GM18508 (cell line): Measurements from ENCODE around the gene AIG1.
"Not testable (repeated sequence)": the region's sequence is repeated elsewhere in the genome, so short reads cannot be mapped to it uniquely, and the experiment has no call there.

Experiments used
- ATAC-seq: cut with Tn5 transposase; IDR thresholded peaks from one replicate; pipeline ENCODE4 v1.9.1; 2021; ENCODE audit warnings: moderate number of reproducible peaks; ENCODE audit not compliant: insufficient read depth, unreplicated experiment

The AIG1 gene

DNA sequence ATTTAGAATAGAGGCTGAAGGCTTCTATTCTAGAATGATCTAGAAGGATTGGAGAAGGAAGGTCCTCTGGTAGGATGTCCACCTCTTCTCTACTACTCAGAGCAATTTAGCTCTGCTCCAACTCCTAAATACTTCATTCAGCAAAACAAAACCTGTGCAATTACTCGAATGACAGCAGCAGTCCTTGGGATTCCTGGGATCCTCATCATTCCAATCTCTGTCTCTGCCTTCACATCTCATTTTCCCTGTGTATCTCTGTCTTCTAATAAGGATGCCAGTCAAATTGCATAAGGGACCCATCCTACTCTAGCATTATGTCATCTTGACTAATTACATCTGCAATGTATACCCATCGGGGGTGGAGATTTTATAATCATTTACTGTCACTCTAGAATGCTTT is 5.5 kb upstream of the AIG1 start:
- ATAC-seq: no peak

DNA sequence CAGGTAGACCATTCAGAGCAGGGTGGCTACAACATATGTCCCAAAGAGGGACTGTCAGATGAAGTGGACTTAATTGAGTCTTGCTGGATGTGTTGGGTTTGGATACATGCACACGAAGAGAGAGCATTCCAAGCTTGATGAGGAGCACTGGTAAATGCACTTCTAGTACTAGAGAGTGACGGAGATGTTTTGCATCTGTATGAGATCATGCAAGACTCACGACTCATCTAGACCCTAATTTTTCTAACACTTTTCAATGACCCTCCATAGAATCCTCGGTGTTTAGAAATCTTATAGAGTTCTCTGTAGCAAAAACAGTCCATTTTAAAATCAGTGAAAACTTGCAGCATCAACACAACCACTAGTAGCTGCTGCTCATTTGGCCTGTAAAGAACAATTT is 4.8 kb upstream of the AIG1 start:
- ATAC-seq: no peak

DNA sequence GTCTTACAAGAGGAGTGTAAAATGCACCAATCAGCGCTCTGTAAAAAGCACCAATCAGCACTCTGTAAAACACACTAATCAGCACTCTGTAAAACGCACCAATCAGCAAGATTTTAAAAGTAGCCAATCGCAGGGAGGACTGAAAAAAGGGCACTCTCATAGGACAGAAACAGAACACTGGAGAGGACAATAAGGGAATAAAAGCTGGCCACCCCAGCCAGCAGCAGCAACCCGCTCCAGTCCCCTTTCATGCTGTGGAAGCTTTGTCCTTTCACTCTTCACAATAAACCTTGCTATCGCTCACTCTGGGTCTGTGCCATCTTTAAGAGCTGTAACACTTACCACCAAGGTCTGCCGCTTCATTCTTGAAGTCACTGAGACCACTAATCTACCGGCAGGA is 1.7 kb upstream of the AIG1 start:
- no peak for ATAC-seq

DNA sequence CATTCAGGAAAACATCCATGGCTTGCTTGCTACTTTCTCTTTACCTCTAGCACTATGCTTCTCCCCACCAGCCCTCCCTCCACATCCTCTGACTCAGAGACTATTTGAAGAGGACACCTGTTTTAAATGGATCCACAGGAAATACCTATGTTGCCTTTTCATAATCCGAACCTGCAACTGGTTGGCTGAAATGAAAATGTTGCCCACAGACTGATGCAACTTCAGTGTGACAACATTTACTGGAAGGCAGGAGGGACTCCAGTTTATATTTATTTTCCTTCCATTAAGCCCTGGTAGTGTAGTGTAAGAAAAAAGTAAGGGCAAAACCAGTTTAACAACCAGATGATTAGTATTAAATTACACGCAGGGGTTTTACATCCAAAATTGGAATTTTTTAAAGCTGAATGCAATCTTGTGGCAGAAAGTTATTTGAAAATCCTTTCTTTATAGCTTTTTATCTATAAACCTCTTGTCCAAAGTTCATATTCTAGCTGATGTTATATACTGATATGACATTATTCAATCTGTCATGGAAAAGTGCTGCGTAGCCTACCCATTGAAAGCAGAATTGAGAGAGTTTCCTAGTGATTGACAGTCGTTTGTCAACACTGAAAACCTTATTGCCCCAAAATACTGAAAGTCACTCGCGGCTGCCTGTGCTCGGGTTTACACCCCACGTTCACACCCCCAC is 881 bp upstream of the AIG1 start:
- ATAC-seq: no peak

DNA sequence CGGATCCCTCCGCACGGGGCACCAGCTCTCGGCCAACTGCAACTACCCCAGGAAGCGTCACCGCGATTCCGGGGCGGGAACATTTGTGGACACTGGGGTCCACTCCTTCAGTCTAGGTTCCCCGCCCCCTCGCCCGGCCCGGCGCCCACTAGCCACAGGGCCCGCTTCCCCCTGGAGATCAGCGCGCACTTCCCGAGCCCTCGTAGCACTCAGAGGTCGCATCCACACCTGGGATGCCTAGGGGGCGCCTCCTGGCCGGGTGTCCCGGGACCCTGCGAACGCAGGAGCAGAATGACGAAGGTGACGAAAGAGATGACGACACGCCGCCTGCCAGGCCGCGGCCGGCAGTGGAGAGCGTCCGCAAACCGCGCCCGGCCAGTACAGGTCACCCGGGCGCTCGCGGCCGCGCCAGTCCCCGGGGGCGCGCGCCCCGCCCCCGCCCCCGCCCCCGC is 309 bp upstream of the AIG1 start:
- peak; percentile 53 for ATAC-seq

DNA sequence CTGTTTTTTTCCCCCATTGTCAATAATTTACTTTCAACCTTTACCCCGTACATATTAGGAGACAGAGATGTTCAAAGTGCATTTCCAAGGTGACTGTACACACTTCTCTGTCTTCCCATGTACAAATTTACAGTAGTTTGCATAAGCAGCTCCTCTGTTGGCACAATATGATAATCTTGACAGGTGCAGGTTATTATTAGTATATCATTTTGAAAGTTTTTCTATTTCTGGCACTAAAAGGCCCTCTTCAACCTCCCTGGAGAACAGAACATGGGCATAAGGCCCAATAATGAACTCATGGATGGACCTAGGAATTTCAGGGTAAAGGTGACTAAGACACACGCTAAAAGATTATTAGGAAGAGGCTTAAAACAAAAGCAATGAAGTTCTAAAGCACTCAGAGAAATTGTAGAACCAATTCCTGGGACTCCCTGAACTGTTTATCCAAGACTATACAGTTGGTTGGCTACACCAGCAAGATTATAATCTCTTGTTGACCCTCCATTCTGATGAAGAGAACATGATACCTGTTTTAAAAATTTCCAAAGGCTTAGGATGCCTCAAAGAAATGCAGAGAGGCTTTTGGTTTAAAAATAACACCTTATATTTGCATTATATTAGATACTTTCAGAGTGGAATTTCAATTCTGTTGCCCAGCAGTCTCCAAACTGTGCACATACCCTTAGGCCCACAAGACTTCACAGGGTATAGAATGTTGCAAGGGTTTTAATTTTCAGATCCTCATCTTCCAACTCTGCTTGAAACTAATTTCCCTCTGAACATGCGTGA is 1.1 kb downstream of the AIG1 start:
- ATAC-seq: no peak

DNA sequence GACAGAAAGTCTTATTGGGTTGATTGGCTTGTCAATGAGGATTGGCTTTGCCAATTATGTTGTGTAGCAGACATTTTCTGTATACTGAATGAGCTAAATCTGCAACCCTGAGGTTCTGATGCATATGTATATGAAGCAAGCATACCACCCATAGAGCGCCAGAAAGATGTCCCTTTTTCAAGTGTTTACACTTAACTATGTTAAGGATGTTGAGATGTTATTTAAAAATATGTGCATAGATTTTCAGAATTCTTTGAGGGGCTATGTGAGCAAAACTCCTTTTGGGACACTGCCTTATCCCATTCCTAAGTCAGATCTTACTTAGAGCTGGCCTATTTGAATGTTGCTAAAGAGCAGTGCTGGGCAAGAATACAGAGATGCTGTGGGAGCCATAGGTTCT is 1.9 kb downstream of the AIG1 start:
- no peak for ATAC-seq

DNA sequence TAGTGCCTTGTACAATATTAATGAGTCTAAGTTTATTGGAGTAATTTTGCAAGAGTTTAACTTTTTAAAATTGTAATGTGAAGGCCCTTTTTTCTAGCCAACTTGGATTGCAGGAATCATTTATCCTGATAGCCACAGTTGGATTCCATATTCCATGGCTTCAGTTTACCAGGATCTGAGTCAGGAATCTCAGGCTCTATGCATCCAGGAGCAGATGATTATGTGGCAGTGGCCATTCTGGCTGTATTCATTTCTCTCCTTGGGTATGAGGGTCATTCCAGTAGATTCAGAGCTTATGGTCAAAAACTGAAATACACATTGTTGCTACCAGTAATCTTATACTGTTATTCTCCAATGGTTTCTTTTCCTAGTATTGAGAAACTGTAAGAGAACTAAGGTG is 2.9 kb downstream of the AIG1 start:
- ATAC-seq: no peak

DNA sequence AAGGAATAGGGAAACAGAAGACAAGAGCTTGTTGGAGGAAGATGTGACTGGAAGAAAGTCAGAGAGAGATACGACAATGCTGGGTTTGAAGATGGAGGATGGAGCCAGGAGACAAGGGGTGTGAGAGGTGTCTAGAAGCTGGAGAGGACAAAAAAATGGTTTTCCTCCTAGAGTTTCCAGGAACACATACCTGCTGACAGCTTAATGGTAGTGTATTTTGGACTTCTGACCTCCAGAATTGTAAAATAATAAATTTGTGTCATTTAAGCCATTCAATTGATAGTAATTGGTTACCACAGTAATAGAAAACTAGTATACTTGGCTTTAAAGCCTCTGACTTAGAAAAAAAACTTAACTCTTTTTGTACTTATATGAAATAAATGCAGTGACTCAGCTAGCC is 3.6 kb downstream of the AIG1 start:
- ATAC-seq: no peak

DNA sequence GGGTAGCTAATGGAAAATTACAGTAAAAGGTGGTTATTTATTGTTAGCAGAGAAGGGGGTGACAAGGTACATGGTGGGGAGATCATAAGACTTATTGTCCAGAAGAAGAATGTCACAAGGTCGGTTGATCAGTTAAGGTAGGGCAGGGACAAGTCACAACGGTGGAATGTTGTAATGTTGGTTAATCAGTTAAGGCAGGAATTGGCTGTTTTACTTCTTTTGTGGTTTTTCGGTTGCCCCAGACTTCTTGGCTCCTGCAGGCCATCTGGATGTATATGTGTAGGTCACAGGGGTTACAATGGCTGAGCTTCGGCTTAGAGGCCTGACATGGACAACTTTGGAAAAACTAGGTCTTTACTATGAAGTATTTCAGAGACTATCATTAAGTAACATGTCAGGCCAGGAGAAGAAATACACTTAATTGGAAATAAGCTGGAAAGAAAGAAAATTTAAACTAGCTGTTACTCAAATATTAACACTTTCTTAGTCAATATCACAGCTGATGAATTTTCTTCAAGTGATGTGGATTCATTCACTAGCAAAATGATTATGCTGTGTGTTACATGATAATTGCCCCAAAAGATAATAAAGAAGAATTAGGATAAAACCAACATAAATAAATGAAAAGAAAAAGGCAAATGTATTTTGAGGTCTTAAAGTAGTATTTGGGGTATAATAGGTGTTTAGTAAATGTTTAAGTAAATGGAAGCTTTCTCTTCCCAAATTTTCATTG is 4.4 kb downstream of the AIG1 start:
- no peak for ATAC-seq

DNA sequence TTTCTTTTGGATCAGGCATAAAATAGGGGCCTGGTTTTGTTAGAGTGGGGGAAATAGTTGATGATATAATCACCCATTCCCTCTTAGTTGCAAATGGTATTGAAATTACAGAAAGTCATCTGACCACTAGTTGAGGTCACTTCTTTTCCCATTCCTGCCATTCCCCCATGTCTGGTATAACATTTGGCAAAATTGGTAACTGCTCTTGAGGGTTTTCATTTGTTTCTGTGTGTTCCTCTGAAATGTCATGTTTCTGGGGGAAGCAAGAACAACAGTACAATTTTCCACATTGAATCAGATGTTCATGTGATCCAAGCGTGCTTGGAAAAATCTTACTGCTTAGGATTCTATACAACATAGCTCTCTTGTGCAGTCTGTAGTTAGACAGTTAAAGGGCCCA is 7.3 kb downstream of the AIG1 start:
- ATAC-seq: no peak

DNA sequence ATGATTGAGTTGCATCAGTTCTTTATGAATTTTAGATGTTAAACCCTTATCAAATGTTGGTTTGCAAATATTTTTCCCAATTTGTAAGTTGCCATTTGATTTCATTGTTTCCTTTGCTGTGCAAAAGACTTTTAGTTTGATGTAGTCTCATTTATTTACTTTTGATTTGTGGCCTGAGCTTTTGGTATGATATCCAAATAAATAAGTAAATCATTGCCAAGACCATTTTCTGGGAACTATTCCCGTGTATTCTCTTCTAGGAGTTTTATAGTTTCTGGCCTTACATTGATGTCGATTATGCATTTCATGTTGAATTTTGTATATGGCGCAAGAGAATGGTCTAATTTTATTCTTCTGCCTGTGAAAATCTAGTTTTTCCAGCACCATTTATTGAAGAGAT is 13.4 kb downstream of the AIG1 start:
- ATAC-seq: no peak

DNA sequence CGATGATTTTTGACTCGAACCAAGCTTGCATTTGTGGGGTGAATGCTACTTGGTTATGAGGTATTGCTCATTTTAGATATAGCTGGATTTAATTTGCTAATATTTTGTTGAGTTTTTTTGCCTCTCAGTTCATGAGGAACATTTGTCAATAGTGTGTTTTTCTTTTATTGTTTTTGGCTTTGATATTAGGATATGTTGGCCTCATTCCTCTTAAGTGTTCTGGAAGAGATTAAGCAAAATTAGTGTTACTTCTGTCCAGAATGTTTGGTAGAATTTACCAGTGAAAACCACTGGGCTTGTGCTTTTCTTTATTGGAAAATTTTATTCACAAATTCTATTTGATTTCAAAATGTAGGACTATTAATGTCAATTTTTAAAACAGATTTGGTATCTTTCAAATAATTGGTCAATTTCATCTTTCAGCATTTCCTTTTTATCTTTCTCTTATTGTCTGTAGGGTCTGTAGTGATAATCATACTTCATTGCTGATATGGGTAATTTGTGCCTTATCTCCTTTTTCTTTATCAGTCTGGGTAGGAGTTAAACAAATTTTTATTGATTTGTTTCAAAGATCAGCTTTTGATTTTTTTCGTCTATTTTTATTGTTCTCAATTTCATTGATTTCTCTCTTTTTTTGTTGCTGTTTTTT is 14.1 kb downstream of the AIG1 start:
- ATAC-seq: no peak

DNA sequence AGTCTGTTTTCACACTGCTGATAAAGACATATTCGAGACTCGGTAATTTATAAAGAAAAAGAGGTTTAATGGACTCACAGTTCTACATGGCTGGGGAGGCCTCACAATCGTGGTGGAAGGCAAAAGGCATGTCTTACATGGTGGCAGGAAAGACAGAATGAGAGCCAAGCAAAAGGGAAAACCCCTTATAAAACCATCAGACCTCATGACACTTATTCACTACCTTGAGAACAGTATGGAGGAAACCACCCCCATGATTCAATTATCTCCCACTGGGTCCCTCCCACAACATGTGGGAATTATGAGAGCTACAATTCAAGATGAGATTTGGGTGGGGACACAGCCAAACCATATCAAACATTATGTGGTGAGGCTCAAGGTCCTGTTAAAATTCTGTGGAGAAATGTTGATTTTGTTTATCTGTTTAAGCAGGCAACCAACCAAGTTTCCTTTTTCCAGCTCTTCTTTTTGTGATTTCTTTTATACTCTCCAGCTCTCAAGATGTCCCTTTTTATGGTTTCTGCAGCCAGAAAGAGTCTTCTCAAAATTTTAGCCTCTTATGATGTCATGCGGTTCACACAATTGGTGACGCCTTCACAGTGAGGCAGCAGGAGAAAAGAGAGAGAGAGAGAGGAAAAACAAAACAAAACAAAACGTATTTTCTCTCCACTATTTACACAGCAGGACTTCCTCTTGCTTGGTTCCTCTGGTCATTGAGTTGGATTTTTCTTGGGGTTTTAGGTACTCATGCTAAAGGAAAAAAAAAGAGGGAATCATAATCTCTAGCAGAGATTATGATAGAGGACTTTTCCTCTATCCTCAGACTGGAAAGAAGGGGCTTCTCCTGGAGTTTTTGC is 18.0 kb downstream of the AIG1 start:
- ATAC-seq: no peak

DNA sequence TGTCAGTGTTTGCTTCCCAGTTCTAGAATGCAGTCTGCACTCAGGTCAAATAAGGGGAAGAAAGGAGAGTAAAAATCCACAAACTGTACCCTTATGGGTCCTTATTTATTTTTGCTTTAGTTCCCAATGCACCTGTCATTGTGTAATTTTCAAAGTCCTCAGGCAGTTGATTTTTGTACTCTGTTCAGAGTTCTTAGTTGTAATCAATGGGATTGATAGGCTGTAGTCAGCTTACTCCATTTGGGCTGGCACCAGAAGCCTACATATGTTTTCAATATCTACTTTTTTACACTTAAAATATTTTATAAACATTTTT is 18.6 kb downstream of the AIG1 start:
- ATAC-seq: no peak

DNA sequence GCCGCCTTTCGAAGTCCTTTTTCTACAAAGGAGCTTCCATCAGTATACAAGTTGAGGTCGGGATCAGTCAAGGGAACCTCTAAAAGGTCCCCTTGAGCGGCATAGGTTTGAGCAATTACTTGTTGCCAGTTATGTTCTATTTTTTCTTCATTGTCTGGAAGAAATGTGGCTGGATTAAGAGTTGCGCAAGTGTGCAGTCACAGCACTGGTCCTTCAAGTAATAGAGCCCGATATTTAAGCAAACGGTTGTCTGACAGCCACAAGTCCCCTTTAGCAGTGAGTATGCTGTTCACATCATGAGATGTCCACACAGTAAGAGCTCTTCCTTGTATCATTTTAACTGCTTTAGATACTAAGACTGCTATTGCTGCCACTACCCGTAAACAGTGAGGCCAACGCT is 21.6 kb downstream of the AIG1 start:
- ATAC-seq: not testable (repeated sequence)

DNA sequence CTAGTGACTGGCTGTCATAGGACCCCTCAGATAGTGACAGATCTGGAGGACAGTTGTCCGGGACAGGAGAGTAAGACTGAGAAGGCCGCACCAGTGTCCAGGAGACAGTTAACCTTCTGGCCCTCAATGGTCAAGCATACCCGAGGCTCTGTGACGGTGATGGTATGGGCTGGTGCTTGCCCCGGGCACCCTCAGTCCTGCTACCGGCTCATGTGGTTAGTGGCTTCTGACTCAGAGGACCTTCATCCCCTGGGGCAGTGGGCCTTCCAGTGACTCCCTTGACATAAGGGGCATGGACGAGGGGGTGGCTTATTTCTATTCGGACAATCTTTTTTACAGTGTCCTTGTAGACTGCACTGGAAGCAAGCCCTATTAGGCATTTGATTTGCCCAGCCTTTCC is 23.3 kb downstream of the AIG1 start:
- ATAC-seq: not testable (repeated sequence)

DNA sequence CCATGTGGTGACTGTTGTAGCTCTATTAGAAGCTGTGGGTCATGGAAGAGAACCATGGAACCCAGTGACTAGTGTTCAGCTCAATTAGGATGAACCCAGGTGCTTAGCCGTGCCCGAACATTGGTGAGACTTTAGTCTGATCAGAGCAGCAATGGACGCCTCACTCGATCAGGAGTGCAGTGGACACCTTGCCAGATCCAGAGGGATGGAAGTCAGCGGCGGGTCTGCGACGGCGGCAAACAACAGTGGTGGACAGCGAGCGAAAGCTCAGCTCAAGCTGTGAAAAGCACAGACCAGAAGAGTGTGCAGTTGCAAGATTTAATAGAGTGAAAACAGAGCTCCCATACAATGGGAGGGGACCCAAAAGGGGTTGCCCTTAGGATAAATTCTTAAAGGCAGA is 26.6 kb downstream of the AIG1 start:
- ATAC-seq: not testable (repeated sequence)

DNA sequence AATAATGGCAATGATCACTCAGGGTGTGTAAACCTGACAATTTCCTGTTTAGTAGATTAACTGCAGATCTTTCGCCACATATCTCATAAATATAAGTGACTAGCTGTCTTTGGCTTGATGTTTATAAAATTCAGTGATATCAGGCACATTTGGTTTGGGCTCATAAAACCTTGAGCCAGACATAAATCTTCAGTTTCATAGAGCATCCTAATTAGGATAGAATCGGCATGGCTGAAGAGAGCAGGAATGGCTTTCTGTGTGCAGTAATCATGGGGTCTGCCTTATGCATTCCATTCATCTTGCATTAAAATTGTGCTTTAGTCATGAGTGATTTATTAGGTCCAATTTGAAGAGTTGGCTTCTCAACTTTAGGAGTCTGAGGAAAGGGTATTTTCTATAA is 27.2 kb downstream of the AIG1 start:
- no peak for ATAC-seq
